ENCODE results near the gene CREG1. TPM values are rescaled to one million over a fixed set of nuclear protein-coding genes. Genes with fewer than 3 reads are reported as not detected.

The CREG1 gene
- total RNA-seq, result 10 to 100 TPM; 74.9 to 84.0 TPM

DNA sequence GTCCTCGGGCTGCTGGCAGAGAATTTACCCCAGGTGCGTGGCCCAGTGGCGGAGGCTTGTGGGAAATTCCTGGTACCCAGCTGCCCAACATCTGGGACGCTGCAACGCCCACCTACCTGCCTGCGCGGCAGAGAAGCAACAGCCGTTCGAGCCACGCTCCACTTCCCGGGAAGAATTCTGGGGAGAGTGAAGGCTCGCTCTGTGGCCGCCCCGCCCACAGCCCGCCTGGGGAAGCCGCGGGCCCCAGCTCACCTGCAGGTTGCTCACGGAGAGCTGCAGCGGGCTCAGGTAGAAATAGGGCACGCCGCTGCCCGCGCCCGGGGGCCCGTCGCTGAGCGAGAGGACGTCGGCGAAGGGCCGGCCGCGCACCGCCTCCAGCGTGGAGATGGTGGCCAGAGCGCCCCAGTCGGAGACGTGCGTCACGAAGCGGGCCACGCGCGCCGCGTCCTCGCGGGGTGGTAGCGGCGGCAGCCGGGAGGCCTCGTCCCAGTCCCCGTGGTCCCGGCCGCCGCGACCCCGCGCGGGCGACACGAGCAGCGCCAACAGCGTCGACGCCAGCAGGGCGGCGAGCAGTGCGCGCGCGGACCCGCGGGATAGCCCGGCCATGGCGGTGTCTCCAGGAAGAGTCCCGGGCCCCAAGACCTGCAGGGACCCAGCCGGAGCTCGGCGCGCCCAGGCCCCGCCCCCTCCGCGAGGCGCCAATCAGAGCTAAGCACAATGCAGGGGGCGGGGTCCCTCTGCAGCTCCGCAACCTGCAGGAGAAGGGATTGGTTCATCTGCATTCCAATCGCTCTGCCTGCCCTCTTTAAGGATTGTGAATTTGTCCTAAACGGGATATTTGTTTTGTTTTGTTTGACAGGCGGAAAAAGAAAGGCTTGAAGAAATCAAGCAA lies at the start of gene CREG1:
TSS of gene CREG1 (minus strand) at position 627 of the 892 bp plus-strand sequence.

DNA sequence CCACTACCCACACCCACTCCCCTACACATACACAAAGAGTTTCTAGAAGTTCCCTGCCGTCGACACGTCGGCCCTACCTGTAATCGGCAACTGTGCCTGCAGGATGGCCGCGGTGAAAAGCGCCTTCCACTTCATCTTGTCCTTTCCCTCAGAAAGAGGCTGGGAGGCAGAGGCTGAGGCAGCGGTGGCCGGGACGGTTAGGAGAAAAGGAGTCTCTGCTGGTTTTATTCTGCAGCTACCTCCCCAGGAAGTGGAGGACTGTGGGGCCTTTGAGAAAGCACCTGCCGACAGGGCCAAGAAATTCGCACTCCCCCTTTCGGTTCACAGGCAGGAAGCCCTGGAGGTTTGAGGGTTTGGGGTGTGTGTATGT lies 35.2 kb downstream of the CREG1 start, which contains the start of gene CD247:
TSS of gene CD247 (minus strand) at position 199 of the 370 bp plus-strand sequence. CDS start at position 135, 64 bp downstream.

Other genes starting within 250 kb of the CREG1 start
- gene CD247, start 35.2 kb downstream of the CREG1 start, total RNA-seq, result under 1 TPM; 0.33 to 0.34 TPM
- under 1 TPM in 1 of 2 donors, not detected in 1; 0.33 TPM for gene RCSD1, start 76.5 kb upstream of the CREG1 start, total RNA-seq
- gene MPZL1, start 168.2 kb upstream of the CREG1 start, total RNA-seq, result 10 to 100 TPM; 26.2 to 46.3 TPM